IMR-90 (cell line): ENCODE measurements around the gene MRPL43. TPM values are rescaled to one million over a fixed set of nuclear protein-coding genes. Genes with fewer than 3 reads are reported as not detected.

ENCODE experiments used
- ATAC-seq: fragments of 200-7000 bp; cut with Tn5 transposase; 2 replicates; pipeline ENCODE4 v1.9.1; 2020; ENCODE audit warnings: low read depth, mild to moderate bottlenecking, moderate library complexity
- BruUV-seq: library from RNA; stranded (reverse); fragments of 400-500 nt; replicated peaks from 2 replicates; lab custom pipeline; 2021; lab: Mats Ljungman, UMichigan
- CTCF ChIA-PET: fragments of 300-600 bp; formaldehyde crosslinking; extraction: SDS; loops from one replicate; lab custom pipeline; 2021; ENCODE audit warnings: antibody characterized with exemption; lab: Yijun Ruan, JAX
- POLR2A ChIA-PET: fragments of 300-600 bp; sonication (Branson Sonifier 250); formaldehyde crosslinking; loops from one replicate; lab custom pipeline; 2022; ENCODE audit warnings: antibody characterized with exemption; ENCODE audit not compliant: unreplicated experiment; lab: Charles Lee
- DNase-seq: peaks from one replicate; pipeline ENCODE4 v3.0.0; 2013
- H2AFZ ChIP-seq: replicated peaks from 2 replicates; pipeline ENCODE3; 2013; ENCODE audit warnings: low read length, mild to moderate bottlenecking; ENCODE audit not compliant: poor library complexity
- H2AK5ac ChIP-seq: 2 replicates; pipeline ENCODE4 v1.6.1; 2013; ENCODE audit warnings: low read depth, low read length, inconsistent platforms
- H2AK9ac ChIP-seq: replicated peaks from 2 replicates; pipeline ENCODE3; 2013; ENCODE audit warnings: mild to moderate bottlenecking, low read depth, low read length, moderate library complexity; ENCODE audit not compliant: poor library complexity
- H2BK120ac ChIP-seq: 2 replicates; pipeline ENCODE4 v1.6.1; 2013; ENCODE audit warnings: low read depth, low read length, inconsistent platforms
- H2BK15ac ChIP-seq: 3 replicates; pipeline ENCODE4 v1.6.1; 2013; ENCODE audit warnings: low read depth, low read length, inconsistent platforms
- H2BK20ac ChIP-seq: 2 replicates; pipeline ENCODE4 v1.6.1; 2013; ENCODE audit warnings: low read depth, mild to moderate bottlenecking, inconsistent platforms, low read length, moderate library complexity
- H2BK5ac ChIP-seq: 2 replicates; pipeline ENCODE4 v1.6.1; 2013; ENCODE audit warnings: mild to moderate bottlenecking, low read depth, low read length, inconsistent platforms; ENCODE audit not compliant: poor library complexity, severe bottlenecking
- H3K14ac ChIP-seq: replicated peaks from 2 replicates; pipeline ENCODE4 v1.6.1; 2013; ENCODE audit warnings: low read depth, low read length, inconsistent platforms
- H3K18ac ChIP-seq: 2 replicates; pipeline ENCODE4 v1.6.1; 2013; ENCODE audit warnings: low read depth, low read length, control low read depth
- H3K23ac ChIP-seq: 2 replicates; pipeline ENCODE4 v1.6.1; 2013; ENCODE audit warnings: low read depth, low read length, inconsistent platforms
- H3K27ac ChIP-seq: 2 replicates; pipeline ENCODE4 v1.5.1; 2013; ENCODE audit warnings: mild to moderate bottlenecking, control low read depth, low read length; ENCODE audit not compliant: insufficient read depth
- H3K27me3 ChIP-seq: 2 replicates; pipeline ENCODE4 v1.6.1; 2013; ENCODE audit warnings: low read length; ENCODE audit not compliant: control insufficient read depth, insufficient read depth
- H3K36me3 ChIP-seq: 2 replicates; pipeline ENCODE4 v1.6.1; 2013; ENCODE audit warnings: low read length, mixed read lengths; ENCODE audit not compliant: control insufficient read depth, insufficient read depth
- H3K4ac ChIP-seq: 2 replicates; pipeline ENCODE4 v1.6.1; 2013; ENCODE audit warnings: low read depth, low read length, inconsistent platforms
- H3K4me1 ChIP-seq: 2 replicates; pipeline ENCODE4 v1.6.1; 2013; ENCODE audit warnings: low read length, mixed read lengths; ENCODE audit not compliant: control insufficient read depth, insufficient read depth
- H3K4me2 ChIP-seq: 2 replicates; pipeline ENCODE4 v1.6.1; 2013; ENCODE audit warnings: low read depth, mild to moderate bottlenecking, control low read depth, low read length, moderate library complexity
- H3K4me3 ChIP-seq: 2 replicates; pipeline ENCODE4 v1.5.1; 2013; ENCODE audit warnings: low read depth, mild to moderate bottlenecking, control low read depth, low read length, moderate library complexity; ENCODE audit not compliant: insufficient read depth
- H3K56ac ChIP-seq: 2 replicates; pipeline ENCODE4 v1.6.1; 2013; ENCODE audit warnings: low read length, inconsistent platforms; ENCODE audit not compliant: insufficient read depth; ENCODE audit errors: extremely low read depth
- H3K79me1 ChIP-seq, 2 experiments: 2 replicates each; pipeline ENCODE4 v1.6.1; 2013; ENCODE audit warnings: low read length in 2 of 2, inconsistent platforms in 1 of 2, low read depth in 1 of 2
- H3K9ac ChIP-seq: 2 replicates; pipeline ENCODE4 v1.6.1; 2013; ENCODE audit warnings: low read depth, low read length, control low read depth
- H3K9me1 ChIP-seq: 2 replicates; pipeline ENCODE4 v1.6.1; 2013; ENCODE audit warnings: low read length, inconsistent platforms; ENCODE audit not compliant: insufficient read depth
- H3K9me3 ChIP-seq: 2 replicates; pipeline ENCODE4 v1.6.1; 2013; ENCODE audit warnings: low read length; ENCODE audit not compliant: control insufficient read depth, insufficient read depth
- H4K20me1 ChIP-seq: 2 replicates; pipeline ENCODE4 v1.6.1; 2013; ENCODE audit warnings: low read length, inconsistent platforms; ENCODE audit not compliant: insufficient read depth
- H4K5ac ChIP-seq: 2 replicates; pipeline ENCODE4 v1.6.1; 2013; ENCODE audit warnings: mild to moderate bottlenecking, low read depth, low read length, control low read depth
- H4K8ac ChIP-seq, 2 experiments: 2 replicates each; pipeline ENCODE4 v1.6.1; 2013; ENCODE audit warnings: low read depth in 2 of 2, low read length in 2 of 2, control low read depth in 1 of 2, inconsistent platforms in 1 of 2
- H4K91ac ChIP-seq: 2 replicates; pipeline ENCODE4 v1.6.1; 2013; ENCODE audit warnings: low read depth, low read length, inconsistent platforms; ENCODE audit not compliant: insufficient read depth
- FOS ChIP-seq: fragments of 150-350 bp; IDR thresholded peaks from 2 replicates; pipeline ENCODE4 v1.6.1; 2016; ENCODE audit warnings: low read depth, low read length
- RCOR1 ChIP-seq: IDR thresholded peaks from 2 replicates; pipeline ENCODE4 v1.6.1; 2012; ENCODE audit warnings: mild to moderate bottlenecking, low read length, improper control_type of control experiment; ENCODE audit not compliant: insufficient replicate concordance
- WGBS, 2 experiments: methylation state at CpG; one replicate each; pipeline versions ENCODE4 v1.1.5 to v1.1.7; 2013; ENCODE audit warnings: missing lambda C conversion rate in 2 of 2; ENCODE audit not compliant: insufficient read length in 1 of 2; ENCODE audit errors: extremely low coverage in 2 of 2; 5-methylcytosine and 5-hydroxymethylcytosine counted together
- dilution Hi-C: fragments of 300-500 bp; cut with HindIII; formaldehyde crosslinking; loops from one replicate; pipeline ENCODE4 v1.14.3; 2018; ENCODE audit warnings: low sequenced_read_pairs; ENCODE audit not compliant: unreplicated experiment
- in situ Hi-C: fragments of 300-500 bp; cut with MboI; formaldehyde crosslinking; loops from 3 replicates; pipeline ENCODE4 v1.14.3; 2019; ENCODE audit warnings: low sequenced_read_pairs, inconsistent platforms, mixed read lengths
- intact Hi-C: fragments of 100-400 bp; cut with micrococcal nuclease; formaldehyde crosslinking; loops from 2 replicates; pipeline ENCODE4 v1.10.0; 2022
- polyA plus RNA-seq, 3 experiments: library from polyadenylated mRNA; depleted of rRNA; stranded (reverse); fragments of >200 nt; gene quantifications; 2 replicates each; pipeline ENCODE4 v1.2.3, GENCODE V29; 2012; ENCODE audit warnings: low replicate concordance in 1 of 3
- total RNA-seq: library from RNA; depleted of rRNA; stranded (reverse); fragments of >200 nt; gene quantifications from 2 replicates; pipeline ENCODE4 v1.2.3, GENCODE V29; 2012

MRPL43 gene
- total and polyA plus RNA-seq, 2 of the 4 experiments (the other 2 are of a cell fraction): 61.3 to 142 TPM

DNA sequence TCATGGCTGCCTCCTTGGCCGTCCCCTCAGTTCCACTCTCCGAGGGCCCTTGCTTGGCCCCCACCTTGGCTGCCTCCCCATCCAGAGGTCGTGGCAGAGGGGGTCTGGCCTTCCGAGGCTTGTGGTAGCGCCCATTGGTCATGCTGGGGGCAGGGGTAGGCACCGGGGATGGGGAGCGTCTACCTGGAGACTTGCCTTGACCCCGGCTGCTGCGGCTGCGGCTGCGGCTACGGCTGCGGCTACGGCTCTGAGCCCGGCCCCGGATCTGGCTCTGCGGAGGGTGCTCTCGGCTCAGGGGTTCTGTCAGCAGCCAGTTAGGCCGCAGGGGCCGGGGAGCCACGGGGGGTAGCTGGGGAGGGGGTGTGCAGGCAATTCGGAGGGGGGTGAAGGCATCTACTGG lies 23.0 kb upstream of the MRPL43 start:
- Histone ChIP-seq H3K4me2 (no peak overlapping the region), H4K91ac (no peak overlapping the region), H4K5ac (no peak overlapping the region), H3K4me1 (peaks cover 43% of the 10 kb centered on the region), H2AFZ (no peak overlapping the region), H3K9me1 (peaks cover 27% of the 10 kb centered on the region), H3K27ac (no peak overlapping the region), H3K9me3 (no peaks in the 10 kb centered on the region), H2AK9ac (no peak overlapping the region), H2BK20ac (no peak overlapping the region), H3K56ac (no peak overlapping the region), H2BK15ac (no peak overlapping the region), H3K4ac (no peak overlapping the region), H3K14ac (no peak overlapping the region), H3K18ac (no peak overlapping the region), H2BK5ac (no peak overlapping the region), H3K4me3 (no peak overlapping the region), H2BK120ac (no peak overlapping the region), H3K27me3 (no peaks in the 10 kb centered on the region), H4K8ac (no peak overlapping the region), H3K23ac (no peak overlapping the region), H2AK5ac (0 out of 2 replicates have a peak overlapping the region, but pooled peaks have one; percentile 21), H3K36me3 (peaks cover 19% of the 10 kb centered on the region), H3K9ac (no peak overlapping the region), H4K20me1 (peaks cover 26% of the 10 kb centered on the region), H3K79me1 (peaks cover 10 to 42% of the 10 kb centered on the region in 2 experiments; a peak in 3 of 4 replicates)
- ATAC-seq: no peak
- CTCF ChIA-PET: no interaction called here
- TF ChIP-seq RCOR1: no peak
- TF ChIP-seq FOS: no peak
- DNase-seq: no peak
- dilution Hi-C loops: no loop called here
- POLR2A ChIA-PET: interaction anchor here (0.6 kb wide), 1 partner anchor 856 kb away, joined by 3 read pairs; no protein-coding TSS in a partner anchor
- intact Hi-C loops: loop anchor here (10.0 kb wide), 1 partner anchor 446 kb away; no protein-coding TSS in a partner anchor
- BruUV-seq: no TSS peak
- WGBS, 2 experiments: 100% methylated on average over 2 of the region's 22 CpGs; no CpG with 5 or more reads in 1 of the 2 experiments
- in situ Hi-C loops: no loop called here
